Renal cortical epithelial cell (primary cell): ENCODE measurements around the gene ACKR2. TPM values are rescaled to one million over a fixed set of nuclear protein-coding genes. Genes with fewer than 3 reads are reported as not detected.
A peak's percentile ranks its signal among the peaks of the same experiment; 100 is the strongest.

Experiments
- DNase-seq: peaks from one replicate; pipeline ENCODE4 v3.0.0-alpha.2; 2011; ENCODE audit warnings: low read depth
- total RNA-seq: library from RNA; depleted of rRNA; stranded (reverse); fragments of >200 nt; gene quantifications from 2 replicates; pipeline ENCODE4 v1.2.3, GENCODE V29; 2014

ACKR2 gene
- total RNA-seq, 1 donor from 2014 or later: 2.9 TPM

GRCh38 chr3:42855547-42856380 lies 46.5 kb downstream of the ACKR2 start:
- DNase-seq: no peak

GRCh38 chr3:42856544-42856943 lies 47.3 kb downstream of the ACKR2 start:
- DNase-seq: no peak

- DNase-seq: no peak
Measured at GRCh38 chr3:42864321-42864950, 55.2 kb downstream of the ACKR2 start.

GRCh38 chr3:42865256-42865655 lies 56.0 kb downstream of the ACKR2 start:
- DNase-seq: no peak

- no peak for DNase-seq
Measured at GRCh38 chr3:42867138-42867537, 57.9 kb downstream of the ACKR2 start.

- no peak for DNase-seq
Measured at GRCh38 chr3:42868841-42869240, 59.6 kb downstream of the ACKR2 start.

GRCh38 chr3:42871592-42872196 lies 62.4 kb downstream of the ACKR2 start:
- DNase-seq: no peak

- no peak for DNase-seq
Measured at GRCh38 chr3:42872718-42873117, 63.5 kb downstream of the ACKR2 start.

GRCh38 chr3:42873221-42873982 lies 64.2 kb downstream of the ACKR2 start:
- DNase-seq: peak; percentile 64

GRCh38 chr3:42874749-42875148 lies 65.5 kb downstream of the ACKR2 start:
- no peak for DNase-seq

GRCh38 chr3:42875325-42876151 lies 66.3 kb downstream of the ACKR2 start, which contains the start of gene CYP8B1:
Gene CYP8B1, minus strand, starts transcription at chr3:42875879. Its CDS starts 63 bp downstream, at chr3:42875816.
- DNase-seq: peak; percentile 62

- DNase-seq: no peak
Measured at GRCh38 chr3:42876401-42876800, 67.2 kb downstream of the ACKR2 start.

GRCh38 chr3:42876940-42877720 lies 67.9 kb downstream of the ACKR2 start:
- peak; percentile 88 for DNase-seq

- DNase-seq: no peak
Measured at GRCh38 chr3:42877881-42878280, 68.6 kb downstream of the ACKR2 start.

- no peak for DNase-seq
Measured at GRCh38 chr3:42880183-42880582, 70.9 kb downstream of the ACKR2 start.

- DNase-seq: peak; percentile 51
Measured at GRCh38 chr3:42880601-42881451, 71.6 kb downstream of the ACKR2 start.

- peak; percentile 31 for DNase-seq
Measured at GRCh38 chr3:42883251-42883930, 74.1 kb downstream of the ACKR2 start.

- no peak for DNase-seq
Measured at GRCh38 chr3:42884324-42884723, 75.1 kb downstream of the ACKR2 start.
